CD4-positive, alpha-beta T cell (primary cell): Measurements from ENCODE around the gene DRAM1. TPM values are rescaled to one million over a fixed set of nuclear protein-coding genes. Genes with fewer than 3 reads are reported as not detected.

Source experiments
- ATAC-seq: fragments of 200-7000 bp; cut with Tn5 transposase; one replicate; pipeline ENCODE4 v1.10.0; 2022; ENCODE audit warnings: mild to moderate bottlenecking; ENCODE audit not compliant: poor library complexity
- CTCF ChIA-PET: fragments of 350-600 bp; sonication (Branson Sonifier 250); formaldehyde crosslinking; loops from one replicate; lab custom pipeline; 2021; ENCODE audit warnings: antibody characterized with exemption, inconsistent platforms; lab: Charles Lee
- POLR2A ChIA-PET: fragments of 350-600 bp; sonication (Branson Sonifier 250); formaldehyde crosslinking; loops from one replicate; lab custom pipeline; 2021; ENCODE audit warnings: antibody characterized with exemption, inconsistent platforms; lab: Charles Lee
- DNase-seq, 14 experiments: peaks; one replicate each; pipeline ENCODE4 v3.0.0-alpha.2; 2013 to 2020; ENCODE audit warnings: mixed read lengths in 2 of 14
- H3K27ac ChIP-seq, 2 donors: one replicate each; pipeline versions ENCODE4 v1.5.1 to v1.7.0; 2013; ENCODE audit warnings: low read length in 2 of 2, low read depth in 1 of 2, mild to moderate bottlenecking in 1 of 2
- H3K27me3 ChIP-seq, 2 experiments: 1 replicate in 1 of 2; 2 replicates in 1 of 2; pipeline versions ENCODE4 v1.6.1 to v1.7.0; 2013; ENCODE audit warnings: low read length in 2 of 2, control low read depth in 1 of 2, mild to moderate bottlenecking in 1 of 2, moderate library complexity in 1 of 2; ENCODE audit not compliant: insufficient read depth in 2 of 2, control insufficient read depth in 1 of 2
- H3K36me3 ChIP-seq: one replicate; pipeline ENCODE4 v1.6.1; 2013; ENCODE audit warnings: low read length, control low read depth; ENCODE audit not compliant: insufficient read depth
- H3K4me1 ChIP-seq: one replicate; pipeline ENCODE4 v1.6.1; 2013; ENCODE audit warnings: low read length, control low read depth; ENCODE audit not compliant: insufficient read depth
- H3K4me3 ChIP-seq: one replicate; pipeline ENCODE4 v1.5.1; 2013; ENCODE audit warnings: mild to moderate bottlenecking, low read length, moderate library complexity
- H3K9me3 ChIP-seq, 2 experiments: 1 replicate in 1 of 2; 2 replicates in 1 of 2; pipeline versions ENCODE4 v1.6.1 to v1.7.0; 2013; ENCODE audit warnings: low read length in 2 of 2, mild to moderate bottlenecking in 2 of 2, control low read depth in 1 of 2, moderate library complexity in 1 of 2; ENCODE audit not compliant: control insufficient read depth in 1 of 2, insufficient read depth in 1 of 2
- H3K27ac Mint-ChIP-seq: one replicate; pipeline ENCODE4 v1.8.0; 2020; ENCODE audit warnings: mixed read lengths
- H3K27me3 Mint-ChIP-seq: one replicate; pipeline ENCODE4 v1.8.0; 2021; ENCODE audit warnings: mixed read lengths
- H3K36me3 Mint-ChIP-seq: one replicate; pipeline ENCODE4 v1.8.0; 2021; ENCODE audit warnings: low read depth, mixed read lengths
- H3K4me1 Mint-ChIP-seq: one replicate; pipeline ENCODE4 v1.8.0; 2021; ENCODE audit warnings: low read depth, mixed read lengths
- H3K4me3 Mint-ChIP-seq: one replicate; pipeline ENCODE4 v1.8.0; 2020; ENCODE audit warnings: mild to moderate bottlenecking, mixed read lengths
- H3K9me3 Mint-ChIP-seq: one replicate; pipeline ENCODE4 v1.8.0; 2020; ENCODE audit warnings: mixed read lengths
- intact Hi-C, 2 experiments: fragments of 100-400 bp; cut with DNase I in 1 of 2; cut with micrococcal nuclease in 1 of 2; formaldehyde crosslinking; loops; one replicate each; pipeline versions ENCODE4 v1.15.1 to v1.9.0; 2023 to 2025; cut with DNase I, micrococcal nuclease
- total RNA-seq, 174 experiments: library from RNA in 2 of 174; stranded (reverse) in 2 of 174; gene quantifications; one replicate each; pipeline ENCODE4 v1.2.3 and lab custom pipeline; 2021 to 2026
- TF ChIP-seq, protein P1 (sequence below): fragments of 200-600 bp; IDR thresholded peaks from one replicate; pipeline ENCODE4 v1.8.0; 2022; ENCODE audit warnings: antibody characterized with exemption, mild to moderate bottlenecking

DRAM1 gene
- total RNA-seq, 2 experiments from 2014 or later, result 1.3 to 1.6 TPM

DNA sequence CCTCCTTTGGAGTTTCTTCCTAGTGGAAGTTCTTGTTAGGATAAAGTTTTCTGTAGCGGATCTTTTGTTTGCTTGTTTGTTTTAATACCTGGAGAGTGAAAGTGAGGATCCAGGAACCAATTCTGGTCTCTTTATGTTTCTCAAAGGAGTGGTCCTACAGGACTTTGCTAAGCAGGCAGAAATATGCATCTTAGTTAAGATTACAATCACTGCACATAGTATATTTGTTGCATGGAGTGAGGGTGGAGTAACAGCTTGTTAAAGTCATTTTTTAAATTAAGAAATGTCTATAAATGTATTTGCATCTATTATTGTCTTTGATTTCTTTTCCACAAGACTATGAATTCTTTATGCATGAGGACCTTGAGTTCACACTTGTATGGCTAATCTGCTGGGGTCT, 76.7 kb downstream of the DRAM1 start:
- peaks cover 6% of the 10 kb centered on the region for H3K9me3 Mint-ChIP-seq
- H3K4me1 Mint-ChIP-seq, result no peaks in the 10 kb centered on the region
- H3K4me3 Mint-ChIP-seq, result no peak overlapping the region
- TF ChIP-seq, protein P1, sequence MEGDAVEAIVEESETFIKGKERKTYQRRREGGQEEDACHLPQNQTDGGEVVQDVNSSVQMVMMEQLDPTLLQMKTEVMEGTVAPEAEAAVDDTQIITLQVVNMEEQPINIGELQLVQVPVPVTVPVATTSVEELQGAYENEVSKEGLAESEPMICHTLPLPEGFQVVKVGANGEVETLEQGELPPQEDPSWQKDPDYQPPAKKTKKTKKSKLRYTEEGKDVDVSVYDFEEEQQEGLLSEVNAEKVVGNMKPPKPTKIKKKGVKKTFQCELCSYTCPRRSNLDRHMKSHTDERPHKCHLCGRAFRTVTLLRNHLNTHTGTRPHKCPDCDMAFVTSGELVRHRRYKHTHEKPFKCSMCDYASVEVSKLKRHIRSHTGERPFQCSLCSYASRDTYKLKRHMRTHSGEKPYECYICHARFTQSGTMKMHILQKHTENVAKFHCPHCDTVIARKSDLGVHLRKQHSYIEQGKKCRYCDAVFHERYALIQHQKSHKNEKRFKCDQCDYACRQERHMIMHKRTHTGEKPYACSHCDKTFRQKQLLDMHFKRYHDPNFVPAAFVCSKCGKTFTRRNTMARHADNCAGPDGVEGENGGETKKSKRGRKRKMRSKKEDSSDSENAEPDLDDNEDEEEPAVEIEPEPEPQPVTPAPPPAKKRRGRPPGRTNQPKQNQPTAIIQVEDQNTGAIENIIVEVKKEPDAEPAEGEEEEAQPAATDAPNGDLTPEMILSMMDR, result no peak
- H3K27me3 Mint-ChIP-seq, result peaks cover 7% of the 10 kb centered on the region
- no peak overlapping the region for H3K4me3 ChIP-seq
- DNase-seq, result no peak
- ChIA-PET CTCF (interaction anchor here (0.7 kb wide), 1 partner anchor 434 kb away, joined by 3 read pairs; no protein-coding TSS in a partner anchor), POLR2A (no interaction called here)
- no peak overlapping the region for H3K27ac ChIP-seq
- H3K27me3 ChIP-seq, result no peaks in the 10 kb centered on the region
- H3K9me3 ChIP-seq, result no peaks in the 10 kb centered on the region
- no peak for ATAC-seq
- H3K36me3 ChIP-seq, result no peaks in the 10 kb centered on the region
- no peaks in the 10 kb centered on the region for H3K4me1 ChIP-seq
- intact Hi-C loops, result no loop called here
- H3K27ac Mint-ChIP-seq, result no peak overlapping the region
- no peaks in the 10 kb centered on the region for H3K36me3 Mint-ChIP-seq

DNA sequence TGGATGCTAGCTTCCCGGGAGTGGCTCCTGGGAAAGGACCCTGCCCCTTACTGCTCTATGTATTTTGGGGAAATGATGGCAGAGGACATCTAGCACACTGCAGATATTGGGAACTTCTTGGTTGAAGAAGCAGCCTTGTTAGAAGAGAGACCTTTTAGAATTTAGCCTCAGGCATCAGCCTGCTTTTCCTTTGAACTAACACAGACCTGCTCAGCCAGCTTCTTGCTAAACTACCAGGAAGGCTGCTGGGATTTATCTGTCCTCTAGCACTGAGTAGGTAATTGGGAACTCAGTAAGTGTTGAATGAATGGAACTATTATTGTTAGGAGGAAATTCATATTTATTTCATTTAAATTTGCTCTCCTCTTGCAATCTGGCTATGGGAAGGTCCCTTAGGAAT, 77.3 kb downstream of the DRAM1 start:
- Histone ChIP-seq H3K9me3 (peaks cover 1 to 3% of the 10 kb centered on the region in 2 experiments), H3K4me3 (no peak overlapping the region), H3K27ac (no peak overlapping the region), H3K27me3 (no peaks in the 10 kb centered on the region), H3K4me1 (no peaks in the 10 kb centered on the region), H3K36me3 (no peaks in the 10 kb centered on the region)
- ATAC-seq, result no peak
- CTCF ChIA-PET, result no interaction called here
- H3K27me3 Mint-ChIP-seq, result peaks cover 7% of the 10 kb centered on the region
- H3K9me3 Mint-ChIP-seq, result peaks cover 6% of the 10 kb centered on the region
- H3K36me3 Mint-ChIP-seq, result no peaks in the 10 kb centered on the region
- TF ChIP-seq, protein P1, result no peak
- intact Hi-C loops, result no loop called here
- POLR2A ChIA-PET, result no interaction called here
- no peak overlapping the region for H3K27ac Mint-ChIP-seq
- H3K4me3 Mint-ChIP-seq, result no peak overlapping the region
- H3K4me1 Mint-ChIP-seq, result no peaks in the 10 kb centered on the region
- DNase-seq, result no peak

DNA sequence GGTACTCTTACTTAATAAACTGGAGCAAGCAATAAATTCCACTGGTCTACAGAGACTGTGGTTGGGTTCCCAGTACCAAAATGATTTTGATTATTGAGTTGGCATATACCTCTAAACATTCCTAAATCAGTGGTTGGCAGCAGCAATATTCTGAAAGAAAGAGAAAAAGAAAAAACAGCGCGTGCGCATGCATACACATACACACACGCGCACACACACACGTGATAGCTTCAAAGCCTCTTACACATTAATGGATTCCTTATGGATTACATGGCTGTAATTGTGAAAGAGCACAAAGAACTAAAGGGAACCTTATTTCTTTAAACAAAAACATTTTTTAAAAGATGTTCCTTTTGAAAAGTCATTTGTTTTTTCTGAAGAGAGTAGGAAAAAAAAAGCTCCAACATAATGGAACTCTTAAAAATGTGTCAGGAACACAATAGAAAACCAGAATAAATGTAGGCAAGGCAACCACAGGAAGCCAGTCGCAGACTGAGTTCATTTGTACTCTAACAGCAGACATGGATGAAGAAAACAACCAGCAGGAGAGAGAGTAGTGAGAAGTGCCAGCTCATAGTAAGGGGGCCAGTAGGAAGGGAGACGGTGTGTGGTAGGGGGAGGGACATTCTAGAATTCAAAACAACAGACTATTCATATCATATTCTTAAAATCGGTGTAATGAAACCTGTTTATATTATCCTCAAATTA, 80.0 kb downstream of the DRAM1 start:
- ATAC-seq (no peak), DNase-seq (no peak)
- intact Hi-C loops, result no loop called here
- Mint-ChIP-seq H3K36me3 (no peaks in the 10 kb centered on the region), H3K27ac (no peak overlapping the region), H3K27me3 (peaks cover 7% of the 10 kb centered on the region), H3K4me3 (no peak overlapping the region), H3K9me3 (peaks cover 15% of the 10 kb centered on the region), H3K4me1 (no peaks in the 10 kb centered on the region)
- Histone ChIP-seq H3K27ac (no peak overlapping the region), H3K36me3 (no peaks in the 10 kb centered on the region), H3K4me1 (no peaks in the 10 kb centered on the region), H3K4me3 (no peak overlapping the region), H3K27me3 (no peaks in the 10 kb centered on the region), H3K9me3 (peaks cover 4 to 5% of the 10 kb centered on the region in 2 experiments)
- ChIA-PET CTCF (no interaction called here), POLR2A (no interaction called here)
- TF ChIP-seq, protein P1, result no peak
